ENCODE data around the gene UTP11.

GRCh38 chr1:38074302-38074677 is 61.8 kb downstream of the UTP11 start:
- TF ChIP-seq CTCF (conservative IDR thresholded peaks at IDR 0.05) (no peak), ZFX (IDR thresholded peaks at IDR 0.05) (no peak)
